Testis (tissue), 2 donors: ENCODE measurements around the gene S1PR2.

Experiments
- CTCF ChIP-seq, 3 experiments: fragments of 450-650 bp in 2 of 3; fragments of 200-600 bp in 1 of 3; sonication (generic) in 1 of 3; IDR thresholded peaks; one replicate each; pipeline ENCODE4 v1.5.1; 2016 to 2019; ENCODE audit warnings: antibody characterized with exemption in 3 of 3, mild to moderate bottlenecking in 2 of 3, moderate library complexity in 1 of 3
- POLR2A ChIP-seq: fragments of 450-650 bp; IDR thresholded peaks from one replicate; pipeline ENCODE4 v1.6.1; 2017; ENCODE audit warnings: antibody characterized with exemption, mild to moderate bottlenecking, moderate library complexity

DNA sequence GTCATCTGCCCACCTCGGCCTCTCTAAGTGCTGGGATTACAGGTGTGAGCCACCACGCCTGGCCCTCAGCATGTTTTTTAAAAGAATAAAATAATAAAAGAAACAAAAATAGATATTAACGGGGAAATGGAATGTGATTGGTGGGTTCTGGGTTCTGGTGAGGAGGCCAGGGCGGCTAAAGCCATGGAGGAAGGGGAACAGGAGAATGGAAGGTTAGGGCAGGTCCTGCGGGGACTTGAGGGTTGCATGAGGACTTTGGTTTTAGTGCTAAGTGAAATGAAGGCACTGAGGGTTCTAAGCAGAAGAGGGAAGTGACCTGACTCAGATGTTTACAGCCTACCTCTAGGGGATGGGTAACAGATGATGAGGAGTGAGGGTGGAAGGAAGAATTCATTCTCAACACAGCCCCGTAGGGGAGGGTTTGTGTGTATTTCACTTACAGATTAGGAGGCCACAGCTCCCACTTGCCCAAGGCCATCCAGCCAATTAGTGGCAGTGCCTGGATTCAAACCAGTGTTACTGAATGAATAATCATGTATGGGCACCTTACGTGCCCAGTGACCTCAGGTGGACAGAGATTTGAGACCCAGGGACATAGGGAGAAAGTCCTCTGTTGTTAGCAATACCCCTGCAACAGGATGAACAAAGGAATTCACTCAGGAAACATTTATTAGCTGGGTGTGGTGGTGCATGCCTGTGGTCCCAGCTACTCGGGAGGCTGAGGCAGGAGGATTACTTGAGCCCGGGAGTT, 14.2 kb upstream of the S1PR2 start:
- TF ChIP-seq CTCF (IDR thresholded peaks at IDR 0.05) (no peak), POLR2A (no peak)
